ENCODE results near the gene ITPR1.

Gene ITPR1

GRCh38 chr3:4509983-4510755 lies 17.0 kb downstream of the ITPR1 start:
- no peak for DNase-seq (ENCODE audit: low read depth)

GRCh38 chr3:4511491-4512262 lies 18.5 kb downstream of the ITPR1 start:
- DNase-seq (ENCODE audit: low read depth), result no peak

GRCh38 chr3:4512895-4513616 lies 19.9 kb downstream of the ITPR1 start:
- no peak for DNase-seq (ENCODE audit: low read depth)

- DNase-seq (ENCODE audit: low read depth), result no peak
Measured at GRCh38 chr3:4514321-4514720, 21.2 kb downstream of the ITPR1 start.

- no peak for DNase-seq (ENCODE audit: low read depth)
Measured at GRCh38 chr3:4514916-4515315, 21.8 kb downstream of the ITPR1 start.

- DNase-seq (ENCODE audit: low read depth), result no peak
Measured at GRCh38 chr3:4515916-4516579, 22.9 kb downstream of the ITPR1 start.

- DNase-seq (ENCODE audit: low read depth), result no peak
Measured at GRCh38 chr3:4517093-4517492, 23.9 kb downstream of the ITPR1 start.

- DNase-seq (ENCODE audit: low read depth), result no peak
Measured at GRCh38 chr3:4517643-4518311, 24.6 kb downstream of the ITPR1 start.

- DNase-seq (ENCODE audit: low read depth), result no peak
Measured at GRCh38 chr3:4520033-4520816, 27.1 kb downstream of the ITPR1 start.

GRCh38 chr3:4522947-4523346 lies 29.8 kb downstream of the ITPR1 start:
- DNase-seq (ENCODE audit: low read depth), result no peak

- DNase-seq (ENCODE audit: low read depth), result no peak
Measured at GRCh38 chr3:4523710-4524698, 30.9 kb downstream of the ITPR1 start.

- no peak for DNase-seq (ENCODE audit: low read depth)
Measured at GRCh38 chr3:4525560-4526223, 32.5 kb downstream of the ITPR1 start.

GRCh38 chr3:4528320-4528719 lies 35.2 kb downstream of the ITPR1 start:
- no peak for DNase-seq (ENCODE audit: low read depth)

- no peak for DNase-seq (ENCODE audit: low read depth)
Measured at GRCh38 chr3:4528819-4529600, 35.9 kb downstream of the ITPR1 start.

- no peak for DNase-seq (ENCODE audit: low read depth)
Measured at GRCh38 chr3:4529876-4530588, 36.9 kb downstream of the ITPR1 start.

GRCh38 chr3:4531478-4532025 lies 38.4 kb downstream of the ITPR1 start:
- DNase-seq (ENCODE audit: low read depth), result no peak

- DNase-seq (ENCODE audit: low read depth), result no peak
Measured at GRCh38 chr3:4532535-4533112, 39.5 kb downstream of the ITPR1 start.
